T-helper 2 cell treated with Interferon-gamma antibody and Interleukin-4, amounts not matched to agents 5 μg/mL and 100 μg/mL, for 36 hours (primary cell): ENCODE data around the gene SLC6A3.
A peak's percentile ranks its signal among the peaks of the same experiment; 100 is the strongest.

Experiments
- DNase-seq: peaks from one replicate; pipeline ENCODE4 v3.0.0; 2021; ENCODE audit warnings: low spot score
- H3K27ac Mint-ChIP-seq: one replicate; pipeline ENCODE4 v1.8.0; 2021; ENCODE audit warnings: mild to moderate bottlenecking, mixed read lengths
- H3K27me3 Mint-ChIP-seq: one replicate; pipeline ENCODE4 v1.8.0; 2021; ENCODE audit warnings: low read depth, mixed read lengths
- H3K36me3 Mint-ChIP-seq: one replicate; pipeline ENCODE4 v1.8.0; 2021; ENCODE audit warnings: low read depth, mixed read lengths
- H3K4me1 Mint-ChIP-seq: one replicate; pipeline ENCODE4 v1.8.0; 2021; ENCODE audit warnings: low read depth, mixed read lengths
- H3K4me3 Mint-ChIP-seq: one replicate; pipeline ENCODE4 v1.8.0; 2022; ENCODE audit warnings: mild to moderate bottlenecking, moderate library complexity, mixed read lengths
- H3K9me3 Mint-ChIP-seq: one replicate; pipeline ENCODE4 v1.8.0; 2021; ENCODE audit warnings: mixed read lengths

SLC6A3 gene

DNA sequence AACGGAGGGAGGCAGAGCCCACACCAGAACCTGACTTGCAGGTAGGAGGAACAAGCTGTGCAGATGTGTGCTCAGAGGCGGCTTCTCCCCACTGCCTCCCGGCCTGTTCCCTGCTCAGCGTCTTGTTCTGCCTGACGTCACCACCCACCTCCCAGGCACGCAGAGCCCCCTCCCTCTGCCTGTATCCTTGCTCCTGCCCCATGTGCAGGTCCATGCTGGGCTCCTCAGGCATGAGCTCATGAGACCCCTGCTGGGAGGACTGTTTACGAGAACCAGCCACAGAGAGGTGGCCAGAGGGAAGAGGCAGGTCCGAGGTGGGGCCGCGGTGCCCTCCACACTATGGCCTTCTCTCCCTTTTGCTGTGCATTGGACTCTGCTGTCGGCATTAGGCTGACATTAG is 45.5 kb downstream of the SLC6A3 start:
- no peaks in the 10 kb centered on the region for H3K4me1 Mint-ChIP-seq
- peaks cover 14% of the 10 kb centered on the region for H3K27me3 Mint-ChIP-seq
- no peak overlapping the region for H3K4me3 Mint-ChIP-seq
- no peak for DNase-seq
- H3K9me3 Mint-ChIP-seq = no peaks in the 10 kb centered on the region
- no peak overlapping the region for H3K27ac Mint-ChIP-seq
- no peaks in the 10 kb centered on the region for H3K36me3 Mint-ChIP-seq

DNA sequence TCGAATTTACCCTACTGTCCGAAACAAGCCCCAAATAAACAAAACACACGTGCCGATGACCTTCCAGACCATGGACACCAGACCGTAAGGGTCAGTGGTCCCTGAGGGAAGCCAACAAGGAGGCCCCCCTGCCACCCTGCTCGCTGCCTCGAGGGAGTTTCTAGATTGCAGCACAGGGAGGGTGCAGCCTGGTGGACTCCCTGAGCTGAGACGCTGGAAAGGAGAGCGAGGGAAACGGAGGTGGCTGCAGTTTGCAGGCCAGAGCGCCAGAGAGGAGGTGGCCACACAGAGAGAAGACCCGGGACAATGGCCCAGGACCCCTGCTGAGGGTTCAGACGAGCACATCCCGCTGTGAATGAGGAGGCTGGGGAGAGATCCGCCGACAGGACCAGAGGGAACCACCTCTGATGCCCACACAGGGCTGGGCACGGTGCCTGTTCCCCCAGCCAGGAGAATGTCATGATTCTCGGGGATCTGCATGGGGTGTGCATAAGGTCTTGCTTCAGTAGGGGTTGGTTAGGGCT is 48.9 kb downstream of the SLC6A3 start:
- H3K4me3 Mint-ChIP-seq = no peak overlapping the region
- no peaks in the 10 kb centered on the region for H3K9me3 Mint-ChIP-seq
- H3K4me1 Mint-ChIP-seq = no peaks in the 10 kb centered on the region
- no peak for DNase-seq
- H3K27ac Mint-ChIP-seq = no peak overlapping the region
- no peaks in the 10 kb centered on the region for H3K36me3 Mint-ChIP-seq
- H3K27me3 Mint-ChIP-seq = peaks cover 17% of the 10 kb centered on the region

DNA sequence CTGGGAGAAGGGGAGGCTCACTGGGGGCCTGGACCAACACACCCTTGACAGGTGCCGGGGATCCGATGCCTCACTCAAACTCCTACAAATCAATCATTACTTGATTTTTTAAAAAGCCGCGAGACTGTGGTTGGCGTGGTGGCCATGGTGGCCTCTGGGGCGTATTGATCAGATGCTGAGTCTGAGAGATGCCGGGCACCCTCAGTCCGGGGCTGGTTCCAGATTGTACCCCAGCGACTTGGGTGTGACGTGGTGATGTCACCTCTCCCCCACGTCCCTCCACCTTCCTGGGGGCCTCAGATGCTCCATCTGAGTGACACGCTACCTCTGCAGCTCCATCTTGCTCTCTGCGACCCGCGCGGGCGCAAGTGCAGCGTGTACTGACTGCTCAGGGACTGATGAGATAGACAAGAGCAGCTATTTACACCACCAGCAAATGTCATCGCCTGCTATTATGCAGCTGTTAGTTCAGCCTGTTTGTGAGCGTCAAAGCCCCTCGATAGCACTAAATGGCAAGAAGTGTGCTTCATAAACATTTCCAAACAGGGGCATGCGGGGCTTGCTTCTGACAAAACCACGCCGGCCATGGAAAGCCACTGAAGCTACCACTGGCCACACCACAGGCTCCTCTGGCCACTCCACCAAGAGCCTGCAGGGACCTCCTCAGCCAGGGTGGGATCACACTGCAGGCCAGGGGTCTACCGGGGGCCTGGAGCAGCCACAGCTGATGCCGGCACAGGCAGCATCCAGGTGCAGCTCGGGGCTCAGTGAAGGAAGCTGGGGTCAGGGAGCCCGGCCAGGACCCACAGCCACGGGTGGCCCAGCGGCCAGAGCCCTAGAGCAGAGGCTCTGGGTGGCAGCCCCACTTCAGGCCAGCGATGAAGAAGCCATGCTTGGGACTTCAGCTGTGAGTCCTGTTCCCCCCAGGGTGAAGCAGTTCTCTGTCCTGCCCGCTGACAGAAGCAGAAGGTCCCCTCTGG is 50.1 kb downstream of the SLC6A3 start:
- H3K27me3 Mint-ChIP-seq = peaks cover 17% of the 10 kb centered on the region

DNA sequence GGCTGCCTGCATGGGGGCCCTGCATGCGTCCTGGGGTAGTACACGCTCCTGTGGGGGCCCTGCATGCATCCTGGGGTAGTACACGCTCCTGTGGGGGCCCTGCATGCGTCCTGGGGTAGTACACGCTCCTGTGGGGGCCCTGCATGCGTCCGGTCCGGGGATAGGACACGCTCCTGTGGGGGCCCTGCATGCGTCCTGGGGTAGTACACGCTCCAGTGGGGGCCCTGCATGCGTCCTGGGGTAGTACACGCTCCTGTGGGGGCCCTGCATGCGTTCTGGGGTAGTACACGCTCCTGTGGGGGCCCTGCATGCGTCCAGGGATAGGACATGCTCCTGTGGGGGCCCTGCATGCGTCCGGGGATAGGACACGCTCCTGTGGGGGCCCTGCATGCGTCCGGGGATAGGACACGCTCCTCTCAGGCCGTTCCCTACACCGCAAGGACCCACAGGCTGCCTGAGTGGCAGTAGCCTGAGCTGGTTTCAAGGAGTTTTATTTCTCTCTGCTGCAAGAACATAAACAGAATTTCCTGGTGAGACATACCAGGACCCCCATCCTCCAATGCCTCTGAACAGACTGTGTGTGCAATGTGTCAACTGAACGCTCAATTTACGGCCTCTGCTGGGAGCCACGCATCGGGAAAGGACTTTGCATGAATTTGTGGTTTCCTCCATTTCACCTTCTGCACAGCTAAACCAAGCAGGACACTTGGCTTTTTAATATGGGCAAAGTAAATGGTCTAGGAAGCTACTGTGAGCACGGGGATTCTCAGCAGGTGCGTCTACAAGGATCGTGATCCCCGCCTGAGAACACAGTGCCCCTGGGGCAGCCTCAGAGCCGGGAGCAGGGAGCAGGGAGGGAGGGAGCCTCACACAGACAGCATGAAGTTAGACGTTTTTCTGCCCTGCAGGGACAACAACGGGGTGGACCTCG is 51.4 kb downstream of the SLC6A3 start:
- Mint-ChIP-seq H3K36me3 (no peaks in the 10 kb centered on the region), H3K27ac (no peak overlapping the region), H3K4me1 (no peaks in the 10 kb centered on the region), H3K9me3 (no peaks in the 10 kb centered on the region), H3K4me3 (no peak overlapping the region), H3K27me3 (peaks cover 17% of the 10 kb centered on the region)
- no peak for DNase-seq

More for the DNA sequence above, 50.1 kb downstream of the SLC6A3 start:
- Mint-ChIP-seq H3K4me1 (no peaks in the 10 kb centered on the region), H3K9me3 (no peaks in the 10 kb centered on the region), H3K4me3 (no peak overlapping the region), H3K27ac (no peak overlapping the region), H3K36me3 (no peaks in the 10 kb centered on the region)
- DNase-seq = no peak

DNA sequence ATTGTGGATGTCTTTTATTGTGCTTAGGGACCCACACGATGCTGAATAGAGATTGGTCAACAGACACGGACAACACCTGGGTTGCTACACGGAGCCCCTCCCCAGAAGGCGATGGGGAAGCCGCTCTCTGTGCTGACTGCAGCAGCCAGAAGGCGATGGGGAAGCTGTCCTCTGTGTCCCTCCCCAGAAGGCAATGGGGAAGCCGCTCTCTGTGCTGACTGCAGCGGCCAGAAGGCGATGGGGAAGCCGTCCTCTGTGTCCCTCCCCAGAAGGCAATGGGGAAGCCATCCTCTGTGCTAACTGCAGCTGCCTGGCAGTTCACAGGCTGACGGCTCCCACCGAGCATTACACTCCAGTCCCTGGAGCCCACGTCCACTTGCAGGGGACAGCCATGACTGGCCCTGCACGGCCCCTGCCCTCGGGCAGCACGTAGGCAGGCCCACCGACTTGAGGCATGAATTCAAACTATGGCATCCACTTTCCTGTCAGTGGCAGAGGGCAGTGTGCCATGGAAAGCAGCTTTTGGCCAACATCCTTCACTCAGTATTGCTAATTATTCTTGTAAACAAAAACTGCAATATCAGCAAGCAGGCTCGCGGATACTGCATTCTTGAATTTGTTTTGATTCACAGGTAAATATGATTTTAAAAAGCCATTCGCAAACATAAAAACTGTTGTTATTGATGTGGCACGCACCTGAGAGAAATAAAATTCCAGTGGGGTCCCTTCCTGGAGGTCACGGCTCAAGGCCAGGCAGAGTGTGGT is 52.3 kb downstream of the SLC6A3 start:
- Mint-ChIP-seq H3K27ac (no peak overlapping the region), H3K27me3 (peaks cover 25% of the 10 kb centered on the region), H3K9me3 (no peaks in the 10 kb centered on the region), H3K36me3 (no peaks in the 10 kb centered on the region), H3K4me3 (no peak overlapping the region), H3K4me1 (peaks cover 2% of the 10 kb centered on the region)
- no peak for DNase-seq

DNA sequence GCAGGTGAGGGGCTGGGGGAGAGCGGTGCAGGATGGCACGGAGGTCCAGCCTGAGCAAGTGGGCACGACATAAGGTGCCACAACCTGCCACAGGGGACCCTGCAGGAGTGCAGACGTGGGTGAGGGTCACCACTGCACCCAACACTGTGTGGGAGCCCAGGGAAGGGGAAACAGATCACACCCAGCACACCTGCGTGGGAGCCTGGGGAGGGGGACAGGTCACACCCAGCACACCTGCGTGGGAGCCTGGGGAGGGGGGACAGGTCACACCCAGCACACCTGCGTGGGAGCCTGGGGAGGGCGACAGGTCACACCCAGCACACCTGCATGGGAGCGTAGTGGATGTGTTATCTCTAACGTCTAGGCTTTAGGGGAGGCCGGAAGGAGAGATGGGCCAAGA is 53.0 kb downstream of the SLC6A3 start:
- Mint-ChIP-seq H3K4me3 (no peak overlapping the region), H3K9me3 (no peaks in the 10 kb centered on the region), H3K27me3 (peaks cover 20% of the 10 kb centered on the region), H3K36me3 (no peaks in the 10 kb centered on the region), H3K27ac (no peak overlapping the region), H3K4me1 (peaks cover 2% of the 10 kb centered on the region)
- no peak for DNase-seq

DNA sequence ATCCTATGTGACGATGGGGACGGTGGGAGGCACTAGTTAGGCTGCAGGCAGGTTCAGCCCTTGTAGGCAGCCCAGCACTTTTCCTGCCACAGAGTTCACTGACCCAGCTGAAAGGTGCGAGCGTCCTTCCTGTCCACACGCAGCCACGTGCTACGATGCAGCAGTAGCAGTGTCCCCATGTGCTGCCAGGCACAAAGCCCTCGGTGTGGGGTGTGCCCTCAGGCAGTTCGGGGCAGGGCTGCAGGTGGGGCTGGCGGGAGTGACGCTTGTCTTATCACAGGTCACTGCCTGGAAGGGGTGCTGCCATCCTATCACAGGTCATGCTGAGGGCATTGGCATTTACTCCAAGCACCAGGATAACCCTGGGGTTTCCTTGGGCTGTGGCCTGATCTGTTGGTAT is 53.5 kb downstream of the SLC6A3 start:
- Mint-ChIP-seq H3K9me3 (no peaks in the 10 kb centered on the region), H3K36me3 (no peaks in the 10 kb centered on the region)
- no peak for DNase-seq

DNA sequence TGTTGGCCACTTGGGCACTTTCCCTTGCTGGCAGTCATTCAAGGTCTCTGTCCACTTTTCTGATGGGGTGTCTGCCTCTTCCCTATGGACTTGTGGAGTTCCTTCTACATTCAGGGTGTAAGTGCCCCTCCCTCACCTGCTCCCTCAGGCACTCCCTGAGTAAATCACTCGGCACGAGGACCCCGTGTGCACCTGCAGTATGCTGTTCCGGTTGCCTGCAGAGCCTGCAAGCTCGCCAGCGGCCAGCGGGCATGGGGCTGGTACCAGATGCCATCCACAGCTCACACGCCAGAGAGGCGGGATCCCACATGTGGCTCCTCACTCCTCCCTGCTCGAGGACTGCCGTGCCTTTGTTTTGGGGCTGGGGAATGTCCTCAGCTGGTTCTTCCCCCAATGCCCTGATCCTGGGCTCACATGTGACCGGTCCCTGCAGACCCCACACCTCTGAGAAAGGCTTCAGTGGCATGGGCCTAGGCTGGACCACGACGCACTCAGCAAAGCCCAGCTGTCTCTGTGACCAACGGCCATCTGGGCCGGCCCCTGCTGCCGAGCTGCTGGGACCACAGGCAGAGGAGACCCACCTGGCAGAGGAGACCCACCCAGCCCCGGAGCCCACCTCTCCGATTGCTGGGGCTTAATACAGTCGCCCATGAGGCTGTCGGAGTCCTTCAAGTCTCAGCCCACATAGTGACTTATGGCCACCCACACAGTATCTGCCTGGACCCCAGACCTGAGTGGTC is 54.2 kb downstream of the SLC6A3 start:
- Mint-ChIP-seq H3K9me3 (no peaks in the 10 kb centered on the region), H3K27me3 (peaks cover 18% of the 10 kb centered on the region), H3K36me3 (no peaks in the 10 kb centered on the region), H3K4me1 (peaks cover 10% of the 10 kb centered on the region), H3K27ac (no peak overlapping the region), H3K4me3 (no peak overlapping the region)
- no peak for DNase-seq

More for the DNA sequence above, 53.5 kb downstream of the SLC6A3 start:
- H3K4me3 Mint-ChIP-seq = no peak overlapping the region
- H3K27me3 Mint-ChIP-seq = peaks cover 21% of the 10 kb centered on the region
- no peak overlapping the region for H3K27ac Mint-ChIP-seq
- peaks cover 6% of the 10 kb centered on the region for H3K4me1 Mint-ChIP-seq

DNA sequence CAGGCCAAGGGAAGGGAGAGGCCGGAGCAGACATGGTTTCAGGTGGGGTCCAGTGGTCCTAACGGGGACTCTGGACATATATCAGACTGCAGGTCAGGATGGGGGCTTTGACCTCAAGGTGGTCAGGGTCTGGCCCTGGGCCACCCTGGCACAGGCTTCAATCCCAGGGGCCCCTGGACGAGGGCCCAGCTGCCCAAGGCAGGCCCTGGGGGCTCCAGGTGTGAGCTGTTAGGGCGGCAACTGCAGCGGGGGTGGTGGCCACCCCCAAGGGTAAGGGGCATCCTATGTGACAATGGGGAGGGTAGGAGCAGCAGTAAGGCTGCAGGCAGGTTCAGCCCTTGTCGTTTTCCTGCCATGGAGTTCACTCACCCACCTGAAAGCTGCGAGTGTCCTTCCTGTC is 54.9 kb downstream of the SLC6A3 start:
- Mint-ChIP-seq H3K27me3 (peaks cover 18% of the 10 kb centered on the region), H3K4me1 (peaks cover 13% of the 10 kb centered on the region), H3K9me3 (no peaks in the 10 kb centered on the region), H3K36me3 (no peaks in the 10 kb centered on the region), H3K4me3 (no peak overlapping the region), H3K27ac (no peak overlapping the region)
- DNase-seq = no peak

DNA sequence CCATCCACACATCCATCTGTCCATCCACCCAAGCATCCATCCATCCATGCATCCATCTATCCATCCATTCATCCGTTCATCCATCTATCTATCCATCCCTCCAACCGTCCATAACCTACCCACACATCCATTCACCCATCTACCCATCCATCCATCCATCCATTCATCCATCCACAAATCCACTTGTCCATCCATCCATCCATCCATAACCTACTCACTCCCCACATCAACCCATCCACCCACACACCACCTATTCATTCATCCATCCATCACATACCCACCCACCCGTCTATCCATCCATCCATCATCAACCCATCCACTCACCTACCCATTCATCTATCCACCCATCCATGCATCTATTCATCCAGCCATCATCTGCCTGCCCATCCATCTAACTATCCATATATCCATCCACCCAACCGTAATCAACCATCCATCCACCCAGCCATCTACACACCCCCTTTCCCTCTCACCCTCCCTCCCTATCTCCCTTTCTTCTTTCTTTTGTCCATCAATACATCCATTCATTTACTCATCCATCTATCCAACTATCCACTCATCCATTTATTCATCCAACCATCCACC is 56.8 kb downstream of the SLC6A3 start:
- H3K9me3 Mint-ChIP-seq = no peaks in the 10 kb centered on the region
- H3K36me3 Mint-ChIP-seq = no peaks in the 10 kb centered on the region
- H3K4me1 Mint-ChIP-seq = peaks cover 17% of the 10 kb centered on the region
- H3K4me3 Mint-ChIP-seq = peak overlapping the region; percentile 4
- no peak for DNase-seq
- peak overlapping the region; percentile 51 for H3K27ac Mint-ChIP-seq
- H3K27me3 Mint-ChIP-seq = peaks cover 16% of the 10 kb centered on the region

DNA sequence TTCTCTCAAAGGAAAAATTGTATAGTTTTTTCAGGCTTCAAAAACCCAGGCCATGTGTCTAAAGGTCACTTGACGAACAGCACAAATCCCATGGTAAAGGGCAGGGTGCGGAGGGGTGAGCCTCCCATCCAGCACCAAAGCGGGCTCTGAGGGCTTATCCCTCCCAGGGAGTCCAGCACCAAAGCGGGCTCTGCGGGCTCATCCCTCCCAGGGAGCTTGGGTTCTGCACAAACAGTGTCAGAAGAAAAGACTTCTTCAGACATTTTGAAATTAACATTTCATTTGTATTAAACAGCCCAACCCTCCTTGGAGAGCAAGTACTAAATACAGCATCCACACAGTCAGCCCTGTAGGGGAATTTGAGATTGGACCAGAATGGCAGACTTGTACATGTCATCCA is 57.4 kb downstream of the SLC6A3 start:
- no peak overlapping the region for H3K4me3 Mint-ChIP-seq
- H3K36me3 Mint-ChIP-seq = no peaks in the 10 kb centered on the region
- H3K27ac Mint-ChIP-seq = peak overlapping the region; percentile 51

DNA sequence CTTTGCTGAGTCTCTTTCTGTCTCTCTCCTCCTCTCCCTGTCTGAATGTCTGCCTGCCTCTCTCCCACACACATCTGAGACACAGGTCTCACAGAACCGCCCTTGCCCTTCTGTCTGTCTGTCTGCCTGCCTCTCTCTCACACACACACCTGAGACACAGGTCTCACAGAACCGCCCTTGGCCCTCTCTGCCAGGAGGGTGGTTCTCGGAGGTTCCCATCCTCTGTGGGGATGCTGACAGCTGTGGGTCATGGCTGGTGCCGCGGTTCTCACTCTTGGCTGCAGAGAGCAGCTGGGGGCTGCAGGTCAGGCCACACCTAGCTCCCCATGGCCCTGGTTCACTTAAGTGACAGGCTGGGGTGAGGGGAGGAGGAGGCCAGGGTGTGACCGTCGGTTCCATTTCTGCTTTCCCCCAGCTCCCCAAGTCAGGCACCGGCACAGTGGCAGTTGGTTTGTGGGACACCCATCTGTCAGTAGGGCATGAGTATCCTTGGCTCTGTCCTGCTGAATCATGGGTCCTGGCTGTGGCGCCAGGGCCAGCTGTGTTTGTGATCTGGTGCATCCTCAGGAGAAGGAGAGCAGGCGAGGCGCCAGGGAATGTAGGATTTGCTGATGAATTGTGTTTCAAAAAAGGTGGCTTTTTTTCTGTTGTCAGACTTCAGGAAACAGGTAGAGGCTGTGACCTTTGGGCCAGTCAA is 58.0 kb downstream of the SLC6A3 start:
- H3K27me3 Mint-ChIP-seq = peaks cover 16% of the 10 kb centered on the region
- H3K27ac Mint-ChIP-seq = peak overlapping the region; percentile 99
- H3K4me3 Mint-ChIP-seq = peak overlapping the region; percentile 99
- no peaks in the 10 kb centered on the region for H3K9me3 Mint-ChIP-seq
- no peaks in the 10 kb centered on the region for H3K36me3 Mint-ChIP-seq
- no peak for DNase-seq
- peaks cover 17% of the 10 kb centered on the region for H3K4me1 Mint-ChIP-seq

More for the DNA sequence above, 57.4 kb downstream of the SLC6A3 start:
- Mint-ChIP-seq H3K4me1 (peaks cover 17% of the 10 kb centered on the region), H3K27me3 (peaks cover 16% of the 10 kb centered on the region), H3K9me3 (no peaks in the 10 kb centered on the region)
- no peak for DNase-seq
